ENCODE measurements around the gene MN1.

- TF ChIP-seq BHLHE40 (IDR thresholded peaks at IDR 0.05; ENCODE audit: low read depth, low read length) (no peak), POLR2A (IDR thresholded peaks at IDR 0.05; ENCODE audit: low read depth, low read length) (no peak), MXI1 (IDR thresholded peaks at IDR 0.05; ENCODE audit: borderline replicate concordance, low read depth, low read length) (no peak), MAFK (IDR thresholded peaks at IDR 0.05; ENCODE audit: low read depth, low read length) (no peak), CTCF (conservative IDR thresholded peaks at IDR 0.05; ENCODE audit: low read depth, low read length) (no peak), USF2 (IDR thresholded peaks at IDR 0.05; ENCODE audit: low read depth, low read length) (no peak), FOS (IDR thresholded peaks at IDR 0.05; ENCODE audit: low read depth, low read length) (no peak), RAD21 (IDR thresholded peaks at IDR 0.05; ENCODE audit: low read length) (no peak)
These were observed 51.8 kb downstream of the MN1 start for GRCh38 chr22:27749597-27750225.
